ENCODE measurements around the gene PLXNC1. TPM values are rescaled to one million over a fixed set of nuclear protein-coding genes. Genes with fewer than 3 reads are reported as not detected.

PLXNC1 gene
- total and polyA plus RNA-seq, 8 donors, result 0.40 to 16.5 (median 2.6) TPM

DNA sequence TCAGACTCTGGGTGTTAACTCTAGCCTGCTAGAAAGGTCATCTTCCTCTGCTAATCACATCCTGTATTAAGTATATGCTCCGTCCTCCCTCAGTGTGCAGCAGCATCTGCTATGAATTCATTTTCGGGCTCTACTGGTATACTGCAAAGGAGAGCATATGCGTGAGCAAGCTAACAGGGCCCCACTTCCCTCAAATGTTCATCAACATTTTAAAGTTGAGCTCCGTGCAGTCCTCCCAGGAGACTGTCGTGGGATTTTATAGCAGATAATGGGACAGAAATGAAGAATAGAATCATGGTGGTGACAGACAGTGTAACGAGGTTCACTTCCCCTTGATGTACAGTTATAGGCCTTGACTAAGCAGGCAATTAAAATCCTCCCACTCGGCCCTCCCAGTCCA lies 131.7 kb downstream of the PLXNC1 start:
- WGBS, 5 donors, result 82 to 92% (median 89%) methylated on average over 7 of the region's 7 CpGs
- no peak overlapping the region for H3K4me3 ChIP-seq
- TF ChIP-seq, protein P1, sequence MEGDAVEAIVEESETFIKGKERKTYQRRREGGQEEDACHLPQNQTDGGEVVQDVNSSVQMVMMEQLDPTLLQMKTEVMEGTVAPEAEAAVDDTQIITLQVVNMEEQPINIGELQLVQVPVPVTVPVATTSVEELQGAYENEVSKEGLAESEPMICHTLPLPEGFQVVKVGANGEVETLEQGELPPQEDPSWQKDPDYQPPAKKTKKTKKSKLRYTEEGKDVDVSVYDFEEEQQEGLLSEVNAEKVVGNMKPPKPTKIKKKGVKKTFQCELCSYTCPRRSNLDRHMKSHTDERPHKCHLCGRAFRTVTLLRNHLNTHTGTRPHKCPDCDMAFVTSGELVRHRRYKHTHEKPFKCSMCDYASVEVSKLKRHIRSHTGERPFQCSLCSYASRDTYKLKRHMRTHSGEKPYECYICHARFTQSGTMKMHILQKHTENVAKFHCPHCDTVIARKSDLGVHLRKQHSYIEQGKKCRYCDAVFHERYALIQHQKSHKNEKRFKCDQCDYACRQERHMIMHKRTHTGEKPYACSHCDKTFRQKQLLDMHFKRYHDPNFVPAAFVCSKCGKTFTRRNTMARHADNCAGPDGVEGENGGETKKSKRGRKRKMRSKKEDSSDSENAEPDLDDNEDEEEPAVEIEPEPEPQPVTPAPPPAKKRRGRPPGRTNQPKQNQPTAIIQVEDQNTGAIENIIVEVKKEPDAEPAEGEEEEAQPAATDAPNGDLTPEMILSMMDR (IDR thresholded peaks at IDR 0.05), result no peak
- no peak for TF ChIP-seq POLR2AphosphoS5 (IDR thresholded peaks at IDR 0.05)
- TF ChIP-seq POLR2A (IDR thresholded peaks at IDR 0.05), result no peak
- no peak for TF ChIP-seq EP300 (IDR thresholded peaks at IDR 0.05)
- no peaks in the 10 kb centered on the region for H3K9me3 ChIP-seq
- no peak for DNase-seq
- no peaks in the 10 kb centered on the region for H3K27me3 ChIP-seq
- peaks cover 0 to 19% (median 0%) of the 10 kb centered on the region in 4 donors for H3K4me1 ChIP-seq
- intact Hi-C loops (cut with DNase I; ENCODE audit: low total_unique reads), result no loop called here
- H3K36me3 ChIP-seq, result peaks cover 0 to 20% (median 7%) of the 10 kb centered on the region in 4 donors
- H3K27ac ChIP-seq, result no peak overlapping the region

DNA sequence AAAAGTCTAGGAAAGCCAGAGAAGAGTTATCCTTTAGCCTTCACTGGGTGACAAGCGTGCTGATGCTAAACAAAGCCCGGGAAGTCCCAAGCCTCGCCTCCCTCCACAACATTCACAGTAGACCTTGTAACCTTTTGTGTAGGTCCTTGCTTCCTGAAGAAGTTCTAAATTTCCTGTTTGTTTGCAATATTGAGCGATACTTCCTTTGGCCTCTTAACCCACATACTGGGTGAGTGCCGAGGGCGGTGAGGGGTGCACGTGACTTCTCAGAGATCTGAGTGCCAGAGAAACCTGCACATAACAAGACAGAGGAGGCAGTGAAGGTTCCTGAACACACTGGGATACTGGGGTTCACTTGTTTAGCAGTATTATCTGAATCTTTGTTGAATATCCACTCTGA lies 134.3 kb downstream of the PLXNC1 start:
- no peak for TF ChIP-seq POLR2A (IDR thresholded peaks at IDR 0.05)
- TF ChIP-seq, protein P1 (IDR thresholded peaks at IDR 0.05), result no peak
- TF ChIP-seq POLR2AphosphoS5 (IDR thresholded peaks at IDR 0.05), result no peak
- TF ChIP-seq EP300 (IDR thresholded peaks at IDR 0.05), result no peak
- H3K4me3 ChIP-seq, result no peak overlapping the region
- intact Hi-C loops (cut with DNase I; ENCODE audit: low total_unique reads), result no loop called here
- no peaks in the 10 kb centered on the region for H3K27me3 ChIP-seq
- H3K36me3 ChIP-seq, result peaks cover 0 to 16% (median 7%) of the 10 kb centered on the region in 4 donors
- peaks cover 0 to 29% (median 8%) of the 10 kb centered on the region in 4 donors for H3K4me1 ChIP-seq
- WGBS, 5 donors, result 34 to 53% (median 45%) methylated on average over 7 of the region's 7 CpGs
- peak; percentile 36 to 41 for DNase-seq
- no peak overlapping the region for H3K27ac ChIP-seq
- H3K9me3 ChIP-seq, result no peaks in the 10 kb centered on the region

DNA sequence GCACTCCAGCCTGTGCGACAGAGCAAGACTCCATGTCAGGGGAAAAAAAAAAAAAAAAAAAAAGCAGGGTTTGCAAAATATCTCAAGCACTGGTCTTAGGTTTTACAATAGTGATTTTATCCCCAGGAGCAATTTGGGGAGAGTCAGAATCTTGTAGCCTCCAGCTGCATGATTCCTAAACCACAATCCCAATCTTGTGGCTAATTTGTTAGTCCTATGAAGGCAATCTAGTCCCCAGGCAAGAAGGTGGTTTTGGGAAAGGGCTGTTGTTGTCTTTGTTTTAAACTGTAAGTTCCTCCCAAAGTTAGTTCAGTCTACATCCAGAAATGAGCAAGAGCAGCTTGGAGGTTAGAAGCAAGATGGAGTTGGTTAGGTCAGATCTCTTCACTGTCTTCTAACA lies 135.7 kb downstream of the PLXNC1 start:
- TF ChIP-seq, protein P1 (IDR thresholded peaks at IDR 0.05), result no peak
- TF ChIP-seq POLR2AphosphoS5 (IDR thresholded peaks at IDR 0.05) (no peak), EP300 (IDR thresholded peaks at IDR 0.05) (no peak), POLR2A (IDR thresholded peaks at IDR 0.05) (no peak)
- intact Hi-C loops (cut with DNase I; ENCODE audit: low total_unique reads), result no loop called here
- no peaks in the 10 kb centered on the region for H3K9me3 ChIP-seq
- H3K27me3 ChIP-seq, result no peaks in the 10 kb centered on the region
- DNase-seq, result no peak
- 95 to 100% (median 100%) methylated on average over 1 of the region's 1 CpG for WGBS, 5 donors
- H3K36me3 ChIP-seq, result peaks cover 0 to 16% (median 9%) of the 10 kb centered on the region in 4 donors
- H3K4me3 ChIP-seq, result no peak overlapping the region
- H3K4me1 ChIP-seq, result peaks cover 0 to 31% (median 11%) of the 10 kb centered on the region in 4 donors
- no peak overlapping the region for H3K27ac ChIP-seq

DNA sequence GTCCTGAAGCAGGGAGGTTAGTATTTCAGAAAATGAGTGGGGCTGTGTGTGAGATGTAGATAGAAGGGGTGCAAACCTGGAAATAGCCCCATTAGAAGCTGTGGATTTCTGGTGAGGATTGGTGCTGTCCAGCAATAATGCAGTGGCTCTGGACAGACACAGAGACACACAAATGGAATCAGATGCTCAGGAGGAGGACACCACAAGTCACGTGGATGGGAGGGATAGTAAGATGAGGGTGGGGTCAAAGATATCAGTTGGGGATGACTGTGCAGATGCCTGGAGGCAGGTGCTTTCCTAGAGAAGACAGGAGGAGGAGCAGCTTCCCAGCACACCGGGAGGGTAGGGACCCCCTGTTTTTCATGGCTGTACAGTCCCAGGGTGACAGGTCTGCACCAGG lies 136.5 kb downstream of the PLXNC1 start:
- H3K4me1 ChIP-seq, result peaks cover 0 to 40% (median 15%) of the 10 kb centered on the region in 4 donors
- 49 to 74% (median 74%) methylated on average over 2 of the region's 2 CpGs for WGBS, 5 donors
- TF ChIP-seq POLR2AphosphoS5 (IDR thresholded peaks at IDR 0.05) (no peak), POLR2A (IDR thresholded peaks at IDR 0.05) (no peak), EP300 (IDR thresholded peaks at IDR 0.05) (no peak)
- TF ChIP-seq, protein P1 (IDR thresholded peaks at IDR 0.05), result no peak
- intact Hi-C loops (cut with DNase I; ENCODE audit: low total_unique reads), result no loop called here
- peaks cover 0 to 11% (median 4%) of the 10 kb centered on the region in 4 donors for H3K36me3 ChIP-seq
- no peaks in the 10 kb centered on the region for H3K9me3 ChIP-seq
- H3K27me3 ChIP-seq, result no peaks in the 10 kb centered on the region
- DNase-seq, result no peak
- no peak overlapping the region for H3K27ac ChIP-seq
- H3K4me3 ChIP-seq, result no peak overlapping the region
